NCI-H82 treated with DMSO at 0.1 percent for 48 hours (cell line): Measurements from ENCODE around the gene ABCA12.
A peak's percentile ranks its signal among the peaks of the same experiment; 100 is the strongest.

Experiments
- DNase-seq: peaks from one replicate; lab custom pipeline; 2025; ENCODE audit not compliant: unreplicated experiment; lab: John Stamatoyannopoulos, UW

Gene ABCA12

GRCh38 chr2:214966420-214966819, 172.0 kb downstream of the ABCA12 start:
- DNase-seq = peak; percentile 91

GRCh38 chr2:214960677-214961076, 177.7 kb downstream of the ABCA12 start:
- DNase-seq = no peak

GRCh38 chr2:214946949-214947348, 191.5 kb downstream of the ABCA12 start:
- DNase-seq = no peak

GRCh38 chr2:214934006-214934405, 204.4 kb downstream of the ABCA12 start:
- no peak for DNase-seq

GRCh38 chr2:214904634-214905033, 233.8 kb downstream of the ABCA12 start:
- no peak for DNase-seq

- DNase-seq = no peak
Observed at GRCh38 chr2:214904176-214904575, 234.2 kb downstream of the ABCA12 start.

GRCh38 chr2:214902286-214902685, 236.1 kb downstream of the ABCA12 start:
- peak; percentile 93 for DNase-seq

- no peak for DNase-seq
Observed at GRCh38 chr2:214899751-214900150, 238.7 kb downstream of the ABCA12 start.

- DNase-seq = no peak
Observed at GRCh38 chr2:214896274-214896673, 242.2 kb downstream of the ABCA12 start.

GRCh38 chr2:214895469-214895868, 243.0 kb downstream of the ABCA12 start:
- DNase-seq = no peak

- DNase-seq = no peak
Observed at GRCh38 chr2:214889301-214889700, 249.1 kb downstream of the ABCA12 start.

GRCh38 chr2:214881647-214882202, 256.7 kb downstream of the ABCA12 start:
- no peak for DNase-seq
